Activated CD4-positive, alpha-beta T cell treated with anti-CD3 and anti-CD28 coated beads, Interleukin-2, amount 50 U/mL, for 4 hours (primary cell): Measurements from ENCODE around the gene NOTCH1.

Source experiments
- DNase-seq, 2 experiments: peaks; one replicate each; pipeline ENCODE4 v3.0.0-alpha.2; 2020

The NOTCH1 gene

GRCh38 chr9:136497916-136498695 is 47.7 kb downstream of the NOTCH1 start:
- no peak for DNase-seq

- DNase-seq, result no peak
Observed at GRCh38 chr9:136496801-136497620, 48.8 kb downstream of the NOTCH1 start.

- no peak for DNase-seq
Observed at GRCh38 chr9:136496181-136496580, 49.7 kb downstream of the NOTCH1 start.

- DNase-seq, result no peak
Observed at GRCh38 chr9:136495238-136495800, 50.5 kb downstream of the NOTCH1 start.

GRCh38 chr9:136494531-136495215 is 51.2 kb downstream of the NOTCH1 start:
- DNase-seq, result no peak

GRCh38 chr9:136494012-136494411 is 51.8 kb downstream of the NOTCH1 start:
- DNase-seq, result no peak

- DNase-seq, result no peak
Observed at GRCh38 chr9:136493567-136493971, 52.3 kb downstream of the NOTCH1 start.

GRCh38 chr9:136492978-136493522 is 52.8 kb downstream of the NOTCH1 start:
- no peak for DNase-seq

GRCh38 chr9:136489731-136490130 is 56.1 kb downstream of the NOTCH1 start:
- no peak for DNase-seq

GRCh38 chr9:136488247-136489214 is 57.3 kb downstream of the NOTCH1 start:
- DNase-seq, result peak; percentile 72

GRCh38 chr9:136487672-136488071 is 58.2 kb downstream of the NOTCH1 start:
- no peak for DNase-seq

GRCh38 chr9:136486823-136487620 is 58.8 kb downstream of the NOTCH1 start:
- DNase-seq, result no peak

- no peak for DNase-seq
Observed at GRCh38 chr9:136486131-136486530, 59.7 kb downstream of the NOTCH1 start.

- DNase-seq, result peak; percentile 82 to 85
Observed at GRCh38 chr9:136485049-136486045, 60.5 kb downstream of the NOTCH1 start.

GRCh38 chr9:136484153-136485048 is 61.4 kb downstream of the NOTCH1 start:
- peak in 1 of 2 experiments; percentile 18 for DNase-seq

- DNase-seq, result peak; percentile 87 to 88
Observed at GRCh38 chr9:136483589-136484152, 62.2 kb downstream of the NOTCH1 start.

- peak; percentile 100 for DNase-seq
Observed at GRCh38 chr9:136482793-136483588, 62.9 kb downstream of the NOTCH1 start, which contains the start of gene SEC16A. Gene SEC16A, minus strand, starts transcription at chr9:136483040. Its CDS starts 5,425 bp downstream, at chr9:136477615.
